ENCODE measurements around the gene FBP1.
A peak's percentile ranks its signal among the peaks of the same experiment; 100 is the strongest.

Gene FBP1

GRCh38 chr9:94619026-94619425, 20.3 kb downstream of the FBP1 start:
- TF ChIP-seq CTCF (IDR thresholded peaks at IDR 0.05): no peak
- Histone ChIP-seq H3K9me3 (no peaks in the 10 kb centered on the region), H3K36me3 (no peaks in the 10 kb centered on the region), H3K4me3 (no peak overlapping the region), H3K27me3 (no peaks in the 10 kb centered on the region), H3K4me1 (peaks cover 0 to 13% (median 5%) of the 10 kb centered on the region in 4 donors), H3K27ac (peak overlapping the region; percentile 4 to 30)
- DNase-seq: no peak
- intact Hi-C loops (cut with DNase I; ENCODE audit: low total_unique reads): no loop called here

- Histone ChIP-seq H3K36me3 (no peaks in the 10 kb centered on the region), H3K9me3 (no peaks in the 10 kb centered on the region), H3K27ac (no peak overlapping the region), H3K4me1 (no peaks in the 10 kb centered on the region), H3K27me3 (peaks cover 0 to 5% of the 10 kb centered on the region in 2 donors), H3K4me3 (no peak overlapping the region)
- TF ChIP-seq CTCF (IDR thresholded peaks at IDR 0.05): no peak
- intact Hi-C loops (cut with DNase I; ENCODE audit: low total_unique reads): no loop called here
- no peak for DNase-seq
These were observed 26.3 kb downstream of the FBP1 start for GRCh38 chr9:94613003-94613402.

- Histone ChIP-seq H3K27ac (no peak overlapping the region), H3K4me3 (no peak overlapping the region), H3K36me3 (no peaks in the 10 kb centered on the region), H3K4me1 (no peaks in the 10 kb centered on the region), H3K9me3 (no peaks in the 10 kb centered on the region), H3K27me3 (peaks cover 0 to 6% of the 10 kb centered on the region in 2 donors)
- intact Hi-C loops (cut with DNase I; ENCODE audit: low total_unique reads): no loop called here
- no peak for DNase-seq
- TF ChIP-seq CTCF (IDR thresholded peaks at IDR 0.05): no peak
These were observed 27.2 kb downstream of the FBP1 start for GRCh38 chr9:94612071-94612470.

GRCh38 chr9:94611638-94612068, 27.7 kb downstream of the FBP1 start:
- intact Hi-C loops (cut with DNase I; ENCODE audit: low total_unique reads): no loop called here
- DNase-seq: no peak
- H3K27ac ChIP-seq: no peak overlapping the region
- no peaks in the 10 kb centered on the region for H3K9me3 ChIP-seq
- peaks cover 0 to 10% of the 10 kb centered on the region in 2 donors for H3K27me3 ChIP-seq
- H3K4me3 ChIP-seq: no peak overlapping the region
- no peaks in the 10 kb centered on the region for H3K36me3 ChIP-seq
- no peaks in the 10 kb centered on the region for H3K4me1 ChIP-seq
- no peak for TF ChIP-seq CTCF (IDR thresholded peaks at IDR 0.05)

GRCh38 chr9:94610181-94610606, 29.1 kb downstream of the FBP1 start:
- no peak for DNase-seq
- Histone ChIP-seq H3K9me3 (no peaks in the 10 kb centered on the region), H3K36me3 (no peaks in the 10 kb centered on the region), H3K4me3 (no peak overlapping the region), H3K27ac (no peak overlapping the region), H3K27me3 (peaks cover 0 to 11% of the 10 kb centered on the region in 2 donors), H3K4me1 (no peaks in the 10 kb centered on the region)
- no peak for TF ChIP-seq CTCF (IDR thresholded peaks at IDR 0.05)
- intact Hi-C loops (cut with DNase I; ENCODE audit: low total_unique reads): no loop called here

- Histone ChIP-seq H3K4me3 (no peak overlapping the region), H3K36me3 (no peaks in the 10 kb centered on the region), H3K27ac (no peak overlapping the region), H3K9me3 (no peaks in the 10 kb centered on the region), H3K27me3 (peaks cover 0 to 11% of the 10 kb centered on the region in 2 donors), H3K4me1 (peaks cover 0 to 7% (median 0%) of the 10 kb centered on the region in 4 donors)
- no peak for DNase-seq
- intact Hi-C loops (cut with DNase I; ENCODE audit: low total_unique reads): no loop called here
- TF ChIP-seq CTCF (IDR thresholded peaks at IDR 0.05): no peak
These were observed 32.0 kb downstream of the FBP1 start for GRCh38 chr9:94607423-94607691.

All from tibial artery (tissue), 4 donors.